Measurements from ENCODE around the gene EFCAB11.

The EFCAB11 gene

GRCh38 chr14:89865153-89865552 lies 89.4 kb downstream of the EFCAB11 start:
- H3K4me3 ChIP-seq (ENCODE audit: extremely low read depth, insufficient read depth, low read length, poor library complexity, severe bottlenecking), result no peak overlapping the region
- H3K4me1 ChIP-seq (ENCODE audit: control insufficient read depth, insufficient read depth, low read length, poor library complexity, severe bottlenecking), result no peaks in the 10 kb centered on the region
- 98 to 100% methylated on average over 4 of the region's 5 CpGs for WGBS, 2 experiments (ENCODE audit: insufficient coverage in 2 of 2)
- H3K27ac ChIP-seq (ENCODE audit: low read depth, low read length, severe bottlenecking), result no peak overlapping the region
- peaks cover 8% of the 10 kb centered on the region for H3K9me3 ChIP-seq (ENCODE audit: control insufficient read depth, low read length)
- H3K36me3 ChIP-seq (ENCODE audit: control insufficient read depth, insufficient read depth, low read length), result no peaks in the 10 kb centered on the region

GRCh38 chr14:89862856-89863255 lies 91.7 kb downstream of the EFCAB11 start:
- H3K27ac ChIP-seq (ENCODE audit: low read depth, low read length, severe bottlenecking), result no peak overlapping the region
- no peak overlapping the region for H3K4me3 ChIP-seq (ENCODE audit: extremely low read depth, insufficient read depth, low read length, poor library complexity, severe bottlenecking)
- no peaks in the 10 kb centered on the region for H3K4me1 ChIP-seq (ENCODE audit: control insufficient read depth, insufficient read depth, low read length, poor library complexity, severe bottlenecking)
- no peaks in the 10 kb centered on the region for H3K36me3 ChIP-seq (ENCODE audit: control insufficient read depth, insufficient read depth, low read length)
- H3K9me3 ChIP-seq (ENCODE audit: control insufficient read depth, low read length), result peaks cover 8% of the 10 kb centered on the region

GRCh38 chr14:89861630-89862029 lies 92.9 kb downstream of the EFCAB11 start:
- no peaks in the 10 kb centered on the region for H3K9me3 ChIP-seq (ENCODE audit: control insufficient read depth, low read length)
- no peak overlapping the region for H3K4me3 ChIP-seq (ENCODE audit: extremely low read depth, insufficient read depth, low read length, poor library complexity, severe bottlenecking)
- H3K36me3 ChIP-seq (ENCODE audit: control insufficient read depth, insufficient read depth, low read length), result no peaks in the 10 kb centered on the region
- no peak overlapping the region for H3K27ac ChIP-seq (ENCODE audit: low read depth, low read length, severe bottlenecking)
- no peaks in the 10 kb centered on the region for H3K4me1 ChIP-seq (ENCODE audit: control insufficient read depth, insufficient read depth, low read length, poor library complexity, severe bottlenecking)

- Histone ChIP-seq H3K9me3 (ENCODE audit: control insufficient read depth, low read length) (no peaks in the 10 kb centered on the region), H3K4me1 (ENCODE audit: control insufficient read depth, insufficient read depth, low read length, poor library complexity, severe bottlenecking) (no peaks in the 10 kb centered on the region), H3K36me3 (ENCODE audit: control insufficient read depth, insufficient read depth, low read length) (no peaks in the 10 kb centered on the region), H3K4me3 (ENCODE audit: extremely low read depth, insufficient read depth, low read length, poor library complexity, severe bottlenecking) (no peak overlapping the region), H3K27ac (ENCODE audit: low read depth, low read length, severe bottlenecking) (no peak overlapping the region)
- 83 to 86% methylated on average over 3 to 4 of the region's 4 CpGs for WGBS, 2 experiments (ENCODE audit: insufficient coverage in 2 of 2)
Observed at GRCh38 chr14:89858089-89858488, 96.4 kb downstream of the EFCAB11 start.

- H3K4me3 ChIP-seq (ENCODE audit: extremely low read depth, insufficient read depth, low read length, poor library complexity, severe bottlenecking), result no peak overlapping the region
- no peaks in the 10 kb centered on the region for H3K36me3 ChIP-seq (ENCODE audit: control insufficient read depth, insufficient read depth, low read length)
- H3K27ac ChIP-seq (ENCODE audit: low read depth, low read length, severe bottlenecking), result no peak overlapping the region
- 100% methylated on average over 1 of the region's 1 CpG for WGBS, 2 experiments (ENCODE audit: insufficient coverage in 2 of 2)
- no peaks in the 10 kb centered on the region for H3K4me1 ChIP-seq (ENCODE audit: control insufficient read depth, insufficient read depth, low read length, poor library complexity, severe bottlenecking)
- H3K9me3 ChIP-seq (ENCODE audit: control insufficient read depth, low read length), result no peaks in the 10 kb centered on the region
Observed at GRCh38 chr14:89856871-89857345, 97.6 kb downstream of the EFCAB11 start.

GRCh38 chr14:89855961-89856656 lies 98.4 kb downstream of the EFCAB11 start:
- H3K9me3 ChIP-seq (ENCODE audit: control insufficient read depth, low read length), result no peaks in the 10 kb centered on the region
- H3K36me3 ChIP-seq (ENCODE audit: control insufficient read depth, insufficient read depth, low read length), result no peaks in the 10 kb centered on the region
- 80 to 100% methylated on average over 5 of the region's 8 CpGs for WGBS, 2 experiments (ENCODE audit: insufficient coverage in 2 of 2)
- H3K27ac ChIP-seq (ENCODE audit: low read depth, low read length, severe bottlenecking), result no peak overlapping the region
- H3K4me3 ChIP-seq (ENCODE audit: extremely low read depth, insufficient read depth, low read length, poor library complexity, severe bottlenecking), result no peak overlapping the region
- H3K4me1 ChIP-seq (ENCODE audit: control insufficient read depth, insufficient read depth, low read length, poor library complexity, severe bottlenecking), result no peaks in the 10 kb centered on the region

GRCh38 chr14:89853936-89854693 lies 100.4 kb downstream of the EFCAB11 start:
- no peaks in the 10 kb centered on the region for H3K9me3 ChIP-seq (ENCODE audit: control insufficient read depth, low read length)
- no peaks in the 10 kb centered on the region for H3K4me1 ChIP-seq (ENCODE audit: control insufficient read depth, insufficient read depth, low read length, poor library complexity, severe bottlenecking)
- no peaks in the 10 kb centered on the region for H3K36me3 ChIP-seq (ENCODE audit: control insufficient read depth, insufficient read depth, low read length)
- 83 to 88% methylated on average over 5 to 6 of the region's 8 CpGs for WGBS, 2 experiments (ENCODE audit: insufficient coverage in 2 of 2)
- H3K4me3 ChIP-seq (ENCODE audit: extremely low read depth, insufficient read depth, low read length, poor library complexity, severe bottlenecking), result no peak overlapping the region
- H3K27ac ChIP-seq (ENCODE audit: low read depth, low read length, severe bottlenecking), result no peak overlapping the region

GRCh38 chr14:89851106-89851505 lies 103.4 kb downstream of the EFCAB11 start:
- H3K9me3 ChIP-seq (ENCODE audit: control insufficient read depth, low read length), result no peaks in the 10 kb centered on the region
- no peak overlapping the region for H3K27ac ChIP-seq (ENCODE audit: low read depth, low read length, severe bottlenecking)
- WGBS, 2 experiments (ENCODE audit: insufficient coverage in 2 of 2), result 80 to 100% methylated on average over 1 of the region's 1 CpG
- H3K4me3 ChIP-seq (ENCODE audit: extremely low read depth, insufficient read depth, low read length, poor library complexity, severe bottlenecking), result no peak overlapping the region
- no peaks in the 10 kb centered on the region for H3K4me1 ChIP-seq (ENCODE audit: control insufficient read depth, insufficient read depth, low read length, poor library complexity, severe bottlenecking)
- no peaks in the 10 kb centered on the region for H3K36me3 ChIP-seq (ENCODE audit: control insufficient read depth, insufficient read depth, low read length)

- Histone ChIP-seq H3K4me3 (ENCODE audit: extremely low read depth, insufficient read depth, low read length, poor library complexity, severe bottlenecking) (no peak overlapping the region), H3K4me1 (ENCODE audit: control insufficient read depth, insufficient read depth, low read length, poor library complexity, severe bottlenecking) (no peaks in the 10 kb centered on the region), H3K9me3 (ENCODE audit: control insufficient read depth, low read length) (no peaks in the 10 kb centered on the region), H3K27ac (ENCODE audit: low read depth, low read length, severe bottlenecking) (no peak overlapping the region), H3K36me3 (ENCODE audit: control insufficient read depth, insufficient read depth, low read length) (no peaks in the 10 kb centered on the region)
- WGBS, 2 experiments (ENCODE audit: insufficient coverage in 2 of 2), result 100% methylated on average over 1 of the region's 1 CpG
Observed at GRCh38 chr14:89849931-89850330, 104.6 kb downstream of the EFCAB11 start.

GRCh38 chr14:89848165-89848564 lies 106.4 kb downstream of the EFCAB11 start:
- H3K4me1 ChIP-seq (ENCODE audit: control insufficient read depth, insufficient read depth, low read length, poor library complexity, severe bottlenecking), result peaks cover 2% of the 10 kb centered on the region
- no peaks in the 10 kb centered on the region for H3K36me3 ChIP-seq (ENCODE audit: control insufficient read depth, insufficient read depth, low read length)
- H3K9me3 ChIP-seq (ENCODE audit: control insufficient read depth, low read length), result no peaks in the 10 kb centered on the region
- H3K27ac ChIP-seq (ENCODE audit: low read depth, low read length, severe bottlenecking), result no peak overlapping the region
- H3K4me3 ChIP-seq (ENCODE audit: extremely low read depth, insufficient read depth, low read length, poor library complexity, severe bottlenecking), result no peak overlapping the region
- WGBS, 2 experiments (ENCODE audit: insufficient coverage in 2 of 2), result 83 to 89% methylated on average over 1 of the region's 2 CpGs

GRCh38 chr14:89845346-89845745 lies 109.2 kb downstream of the EFCAB11 start:
- peaks cover 2% of the 10 kb centered on the region for H3K4me1 ChIP-seq (ENCODE audit: control insufficient read depth, insufficient read depth, low read length, poor library complexity, severe bottlenecking)
- no peak overlapping the region for H3K27ac ChIP-seq (ENCODE audit: low read depth, low read length, severe bottlenecking)
- 89 to 96% methylated on average over 4 to 5 of the region's 5 CpGs for WGBS, 2 experiments (ENCODE audit: insufficient coverage in 2 of 2)
- H3K4me3 ChIP-seq (ENCODE audit: extremely low read depth, insufficient read depth, low read length, poor library complexity, severe bottlenecking), result no peak overlapping the region
- H3K9me3 ChIP-seq (ENCODE audit: control insufficient read depth, low read length), result no peaks in the 10 kb centered on the region
- H3K36me3 ChIP-seq (ENCODE audit: control insufficient read depth, insufficient read depth, low read length), result no peaks in the 10 kb centered on the region
